Renal pelvis (tissue), 4 donors: Measurements from ENCODE around the gene ITGAD. TPM values are rescaled to one million over a fixed set of nuclear protein-coding genes. Genes with fewer than 3 reads are reported as not detected.

Source experiments
- DNase-seq: peaks from one replicate; pipeline ENCODE4 v3.0.0-alpha.2; 2013
- polyA plus RNA-seq, 3 donors: library from polyadenylated mRNA; unstranded; fragments of 120-200 nt; gene quantifications; one replicate each; pipeline ENCODE4 v1.2.1, GENCODE V29; 2013; ENCODE audit not compliant: insufficient read length in 3 of 3

The ITGAD gene
- polyA plus RNA-seq, 3 donors, result 0.28 to 0.46 TPM; not detected in 1

GRCh38 chr16:31475946-31476302 is 82.8 kb downstream of the ITGAD start:
- no peak for DNase-seq

Other genes starting within 250 kb of the ITGAD start
- gene PRSS36, start 243.3 kb upstream of the ITGAD start, polyA plus RNA-seq, result 1 to 10 TPM; 1.4 to 2.0 (median 1.7) TPM
- 100 to 1,000 TPM; 689 to 914 (median 729) TPM for gene FUS, start 213.2 kb upstream of the ITGAD start, polyA plus RNA-seq
- 10 to 100 TPM; 10.3 to 13.1 (median 12.4) TPM for gene PYCARD, start 190.6 kb upstream of the ITGAD start, polyA plus RNA-seq
- under 1 TPM; 0.07 to 0.28 (median 0.18) TPM for gene TRIM72, start 179.2 kb upstream of the ITGAD start, polyA plus RNA-seq
- gene PYDC1, start 176.2 kb upstream of the ITGAD start, polyA plus RNA-seq, result not detected
- gene ITGAM, start 133.4 kb upstream of the ITGAD start, polyA plus RNA-seq, result 1 to 10 TPM; 1.7 to 2.6 (median 2.2) TPM
- gene ITGAX, start 38.2 kb upstream of the ITGAD start, polyA plus RNA-seq, result 1 to 10 TPM in 1 of 3 donors, under 1 TPM in 2; 0.51 to 1.1 (median 0.83) TPM
- gene COX6A2, start 35.0 kb downstream of the ITGAD start, polyA plus RNA-seq, result 1 to 10 TPM in 2 of 3 donors, under 1 TPM in 1; 0.42 to 1.4 (median 1.1) TPM
- gene ZNF843, start 49.5 kb downstream of the ITGAD start, polyA plus RNA-seq, result 1 to 10 TPM; 3.2 to 3.3 (median 3.2) TPM
- gene ARMC5, start 66.2 kb downstream of the ITGAD start, polyA plus RNA-seq, result 10 to 100 TPM; 13.1 to 19.0 (median 16.9) TPM
- 10 to 100 TPM; 36.9 to 54.9 (median 46.5) TPM for gene TGFB1I1, start 78.8 kb downstream of the ITGAD start, polyA plus RNA-seq
- gene SLC5A2, start 89.8 kb downstream of the ITGAD start, polyA plus RNA-seq, result 10 to 100 TPM; 55.9 to 74.2 (median 72.8) TPM
- 10 to 100 TPM; 87.9 to 98.1 (median 94.4) TPM for gene RUSF1, start 115.1 kb downstream of the ITGAD start, polyA plus RNA-seq
- 1 to 10 TPM; 4.2 to 7.0 (median 4.4) TPM for gene AHSP, start 134.6 kb downstream of the ITGAD start, polyA plus RNA-seq